SK-N-MC (cell line): ENCODE results near the gene SNN.

Experiments used
- DNase-seq: peaks from one replicate; pipeline ENCODE4 v3.0.0-alpha.2; 2011; ENCODE audit warnings: low read depth, low spot score
- H3K27ac ChIP-seq: fragments of 200-600 bp; sonication (generic); 2 replicates; pipeline ENCODE4 v1.5.1; 2016; ENCODE audit warnings: mixed run types
- H3K36me3 ChIP-seq: fragments of 200-600 bp; sonication (generic); 2 replicates; pipeline ENCODE4 v1.6.1; 2017; ENCODE audit warnings: antibody characterized with exemption, low read length, mixed read lengths; ENCODE audit not compliant: insufficient read depth
- H3K4me3 ChIP-seq: fragments of 200-600 bp; sonication (generic); 2 replicates; pipeline ENCODE4 v1.5.1; 2016
- H3K9ac ChIP-seq: fragments of 200-600 bp; sonication (generic); 2 replicates; pipeline ENCODE4 v1.8.0; 2017; ENCODE audit warnings: mixed run types, mixed read lengths; ENCODE audit not compliant: insufficient read length
- H3K9me3 ChIP-seq: fragments of 200-600 bp; sonication (generic); 2 replicates; pipeline ENCODE4 v1.6.1; 2017; ENCODE audit warnings: low read depth, mild to moderate bottlenecking, antibody characterized with exemption, low read length, moderate library complexity, mixed read lengths
- EZH2 ChIP-seq: fragments of 200-600 bp; sonication (generic); IDR thresholded peaks from one replicate; pipeline ENCODE4 v1.6.1; 2017; ENCODE audit warnings: antibody characterized with exemption
- FOXP2 ChIP-seq: optimal IDR thresholded peaks from 2 replicates; pipeline ENCODE3; 2011; ENCODE audit warnings: mild to moderate bottlenecking, moderate library complexity; ENCODE audit not compliant: insufficient read depth; ENCODE audit errors: extremely low read length, control extremely low read depth
- POLR2AphosphoS5 ChIP-seq: IDR thresholded peaks from 2 replicates; pipeline ENCODE4 v1.6.1; 2012; ENCODE audit warnings: mild to moderate bottlenecking, low read depth, low read length, borderline replicate concordance

The SNN gene

GRCh38 chr16:11633113-11633512 is 35.1 kb upstream of the SNN start:
- Histone ChIP-seq H3K36me3 (no peaks in the 10 kb centered on the region), H3K9me3 (no peaks in the 10 kb centered on the region), H3K27ac (no peak overlapping the region), H3K9ac (no peak overlapping the region), H3K4me3 (no peak overlapping the region)
- no peak for DNase-seq
- TF ChIP-seq POLR2AphosphoS5 (no peak), FOXP2 (no peak), EZH2 (no peak)

DNA sequence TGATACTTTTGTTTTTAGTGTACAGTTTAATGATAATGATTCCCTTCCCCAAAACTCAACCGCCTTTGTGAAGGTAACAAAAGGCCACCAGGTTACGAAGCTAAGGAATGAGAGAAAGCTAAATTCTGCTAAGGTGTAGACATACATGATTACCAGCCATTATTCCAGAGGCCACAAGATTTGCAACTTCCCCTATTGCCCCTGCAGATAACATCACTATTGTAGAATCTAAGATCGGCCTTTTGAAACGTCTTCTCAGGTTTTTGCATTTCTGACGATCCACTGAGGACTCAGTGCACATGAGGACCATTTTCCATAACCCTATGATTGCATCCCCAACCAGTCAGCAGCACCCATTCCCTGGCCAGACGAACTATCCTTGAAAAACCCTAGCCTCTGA is 33.9 kb upstream of the SNN start:
- no peak overlapping the region for H3K9ac ChIP-seq
- H3K36me3 ChIP-seq = no peaks in the 10 kb centered on the region
- no peaks in the 10 kb centered on the region for H3K9me3 ChIP-seq
- TF ChIP-seq EZH2 = no peak
- TF ChIP-seq POLR2AphosphoS5 = no peak
- no peak for TF ChIP-seq FOXP2
- no peak overlapping the region for H3K27ac ChIP-seq
- no peak for DNase-seq
- no peak overlapping the region for H3K4me3 ChIP-seq

DNA sequence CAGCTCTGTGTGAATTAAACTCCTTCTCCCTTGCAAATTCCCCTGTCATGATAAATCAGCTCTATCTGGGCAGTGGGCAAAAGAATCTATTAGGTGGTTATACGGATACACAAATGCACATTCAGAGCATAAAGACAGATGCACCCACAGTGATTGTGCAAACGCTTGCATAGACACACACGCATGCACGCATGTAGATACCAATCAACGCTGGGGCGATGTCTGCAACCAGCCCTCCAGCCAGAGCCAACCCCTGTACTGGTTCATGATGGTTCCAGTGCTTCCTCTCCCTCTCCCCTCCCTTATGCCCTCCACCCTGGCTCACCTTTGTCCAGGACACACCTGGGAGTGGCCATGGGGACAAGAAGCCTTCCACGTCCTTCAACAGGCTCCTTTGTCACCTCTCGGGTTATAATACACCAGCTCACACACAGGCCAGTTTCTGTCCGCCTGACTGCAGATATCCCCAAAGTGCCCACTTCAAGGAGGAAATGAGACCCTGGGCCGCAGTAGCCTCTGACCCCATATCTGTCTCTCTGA is 33.1 kb upstream of the SNN start:
- Histone ChIP-seq H3K27ac (no peak overlapping the region), H3K9me3 (no peaks in the 10 kb centered on the region), H3K9ac (no peak overlapping the region), H3K4me3 (no peak overlapping the region), H3K36me3 (no peaks in the 10 kb centered on the region)
- no peak for DNase-seq
- TF ChIP-seq FOXP2 (no peak), EZH2 (no peak), POLR2AphosphoS5 (no peak)

GRCh38 chr16:11635679-11636171 is 32.5 kb upstream of the SNN start:
- TF ChIP-seq POLR2AphosphoS5 (no peak), EZH2 (no peak), FOXP2 (no peak)
- Histone ChIP-seq H3K27ac (no peak overlapping the region), H3K9ac (no peak overlapping the region), H3K36me3 (no peaks in the 10 kb centered on the region), H3K9me3 (no peaks in the 10 kb centered on the region), H3K4me3 (no peak overlapping the region)
- no peak for DNase-seq

DNA sequence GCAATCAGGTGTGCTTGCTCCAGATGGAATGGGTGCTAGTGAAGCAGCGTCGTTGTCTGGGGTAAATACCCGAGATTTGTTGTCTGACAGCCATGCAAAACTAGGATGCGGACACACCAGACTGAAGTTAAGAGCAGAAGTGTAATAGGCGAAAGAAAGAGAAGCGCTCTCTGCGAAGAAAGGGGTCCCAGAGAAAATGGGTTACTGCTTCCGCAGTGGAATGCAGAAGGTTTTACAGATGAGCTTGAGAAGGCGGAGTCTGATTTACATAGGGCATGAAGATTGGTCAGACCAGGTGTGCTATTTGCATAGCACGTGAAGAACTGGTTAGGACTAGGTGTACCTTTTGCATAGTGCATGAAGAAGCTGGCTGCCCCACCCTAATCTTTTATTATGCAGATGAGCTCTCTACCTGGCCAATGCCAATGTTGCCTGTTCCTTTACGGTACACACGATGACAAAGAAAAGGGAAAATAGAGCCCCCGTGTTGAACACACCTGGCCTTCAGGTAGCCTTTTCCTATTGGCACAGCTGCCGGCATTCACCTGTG is 32.0 kb upstream of the SNN start:
- no peak for TF ChIP-seq POLR2AphosphoS5
- TF ChIP-seq FOXP2 = no peak
- no peaks in the 10 kb centered on the region for H3K9me3 ChIP-seq
- H3K4me3 ChIP-seq = no peak overlapping the region
- no peak for DNase-seq
- no peak overlapping the region for H3K9ac ChIP-seq
- H3K36me3 ChIP-seq = no peaks in the 10 kb centered on the region
- no peak overlapping the region for H3K27ac ChIP-seq

- no peak for DNase-seq
- Histone ChIP-seq H3K4me3 (no peak overlapping the region), H3K9ac (no peak overlapping the region)
Observed at GRCh38 chr16:11637320-11637719, 30.9 kb upstream of the SNN start.

GRCh38 chr16:11638140-11638539 is 30.1 kb upstream of the SNN start:
- Histone ChIP-seq H3K9me3 (no peaks in the 10 kb centered on the region), H3K36me3 (no peaks in the 10 kb centered on the region), H3K4me3 (no peak overlapping the region), H3K9ac (no peak overlapping the region), H3K27ac (no peak overlapping the region)
- TF ChIP-seq POLR2AphosphoS5 = no peak
- TF ChIP-seq FOXP2 = no peak
- no peak for TF ChIP-seq EZH2
- DNase-seq = no peak

More at GRCh38 chr16:11637320-11637719, 30.9 kb upstream of the SNN start:
- Histone ChIP-seq H3K9me3 (no peaks in the 10 kb centered on the region), H3K36me3 (no peaks in the 10 kb centered on the region), H3K27ac (no peak overlapping the region)
- no peak for TF ChIP-seq POLR2AphosphoS5
- no peak for TF ChIP-seq FOXP2
- no peak for TF ChIP-seq EZH2

GRCh38 chr16:11639008-11639562 is 29.2 kb upstream of the SNN start:
- no peak overlapping the region for H3K4me3 ChIP-seq
- no peaks in the 10 kb centered on the region for H3K36me3 ChIP-seq
- TF ChIP-seq POLR2AphosphoS5 (no peak), EZH2 (no peak), FOXP2 (no peak)
- H3K27ac ChIP-seq = no peak overlapping the region
- no peak overlapping the region for H3K9ac ChIP-seq
- no peaks in the 10 kb centered on the region for H3K9me3 ChIP-seq
- DNase-seq = no peak
